Common myeloid progenitor, CD34-positive (primary cell): ENCODE results near the gene ERCC4.

ENCODE experiments used
- CTCF ChIA-PET: fragments of 350-600 bp; sonication (Branson Sonifier 250); formaldehyde crosslinking; loops from one replicate; lab custom pipeline; 2021; ENCODE audit warnings: antibody characterized with exemption; lab: Charles Lee
- POLR2A ChIA-PET: fragments of 350-600 bp; sonication (Branson Sonifier 250); formaldehyde crosslinking; loops from one replicate; lab custom pipeline; 2021; ENCODE audit warnings: antibody characterized with exemption; lab: Charles Lee
- DNase-seq, 3 donors: peaks; one replicate each; pipeline versions ENCODE4 v3.0.0 to v3.0.0-alpha.2; 2013
- H3K27ac ChIP-seq, 2 experiments: 1 replicate in 1 of 2; 2 replicates in 1 of 2; pipeline ENCODE4 v1.7.0; 2013; ENCODE audit warnings: inconsistent platforms in 2 of 2, low read length in 2 of 2, mild to moderate bottlenecking in 2 of 2, low read depth in 1 of 2, moderate library complexity in 1 of 2; ENCODE audit not compliant: severe bottlenecking in 2 of 2, insufficient read depth in 1 of 2, poor library complexity in 1 of 2
- H3K27me3 ChIP-seq, 5 experiments: replicated peaks in 2 of 5; 1 replicate in 3 of 5; 2 replicates in 2 of 5; pipeline versions ENCODE4 v1.6.1 to v1.7.0; 2013; ENCODE audit warnings: low read length in 4 of 5, mild to moderate bottlenecking in 2 of 5, moderate library complexity in 2 of 5, inconsistent platforms in 1 of 5; ENCODE audit not compliant: insufficient read depth in 5 of 5, control insufficient read depth in 4 of 5
- H3K36me3 ChIP-seq, 4 experiments: 1 replicate in 2 of 4; 2 replicates in 2 of 4; pipeline versions ENCODE4 v1.6.1 to v1.7.0; 2013; ENCODE audit warnings: low read length in 3 of 4, control low read depth in 1 of 4, mild to moderate bottlenecking in 1 of 4; ENCODE audit not compliant: control insufficient read depth in 4 of 4, insufficient read depth in 4 of 4
- H3K4me1 ChIP-seq, 4 experiments: 1 replicate in 3 of 4; 2 replicates in 1 of 4; pipeline versions ENCODE4 v1.6.1 to v1.7.1; 2013; ENCODE audit warnings: low read length in 3 of 4, mild to moderate bottlenecking in 3 of 4, control low read depth in 1 of 4, inconsistent platforms in 1 of 4, moderate library complexity in 1 of 4; ENCODE audit not compliant: control insufficient read depth in 4 of 4, insufficient read depth in 4 of 4; ENCODE audit errors: control extremely low read depth in 1 of 4
- H3K4me3 ChIP-seq, 7 experiments: 1 replicate in 4 of 7; 2 replicates in 3 of 7; pipeline versions ENCODE4 v1.5.1 to v1.7.0; 2013; ENCODE audit warnings: mild to moderate bottlenecking in 7 of 7, low read length in 6 of 7, moderate library complexity in 6 of 7, inconsistent platforms in 2 of 7, low read depth in 2 of 7, control low read depth in 1 of 7; ENCODE audit not compliant: insufficient read depth in 4 of 7, control insufficient read depth in 1 of 7; ENCODE audit errors: extremely low read depth in 1 of 7
- H3K9me3 ChIP-seq, 5 experiments: 1 replicate in 4 of 5; 2 replicates in 1 of 5; pipeline versions ENCODE4 v1.6.1 to v1.7.1; 2013; ENCODE audit warnings: low read length in 4 of 5, mild to moderate bottlenecking in 2 of 5, inconsistent platforms in 1 of 5, low read depth in 1 of 5, moderate library complexity in 1 of 5; ENCODE audit not compliant: control insufficient read depth in 4 of 5, insufficient read depth in 2 of 5; ENCODE audit errors: control extremely low read depth in 1 of 5
- WGBS: methylation state at CpG from one replicate; pipeline ENCODE4 v1.1.5; 2013; ENCODE audit not compliant: insufficient coverage; 5-methylcytosine and 5-hydroxymethylcytosine counted together

Gene ERCC4

GRCh38 chr16:13968835-13969234, 48.9 kb downstream of the ERCC4 start:
- CTCF ChIA-PET: no interaction called here
- Histone ChIP-seq H3K27ac (no peak overlapping the region), H3K9me3 (peaks cover 0 to 8% (median 1%) of the 10 kb centered on the region in 5 experiments), H3K4me1 (no peaks in the 10 kb centered on the region), H3K4me3 (no peak overlapping the region), H3K36me3 (no peaks in the 10 kb centered on the region), H3K27me3 (peaks cover 0 to 1% (median 0%) of the 10 kb centered on the region in 5 experiments)
- POLR2A ChIA-PET: no interaction called here
- no CpG with 5 or more reads among the region's 2 CpGs for WGBS
- DNase-seq: no peak

- no peaks in the 10 kb centered on the region for H3K36me3 ChIP-seq
- CTCF ChIA-PET: no interaction called here
- POLR2A ChIA-PET: no interaction called here
- no peak overlapping the region for H3K27ac ChIP-seq
- no peaks in the 10 kb centered on the region for H3K4me1 ChIP-seq
- peaks cover 0 to 8% (median 1%) of the 10 kb centered on the region in 5 experiments for H3K9me3 ChIP-seq
- peaks cover 0 to 1% (median 0%) of the 10 kb centered on the region in 5 experiments for H3K27me3 ChIP-seq
- 100% methylated on average over 2 of the region's 3 CpGs for WGBS
- no peak overlapping the region for H3K4me3 ChIP-seq
- DNase-seq: no peak
These were observed 49.8 kb downstream of the ERCC4 start for GRCh38 chr16:13969711-13970110.

GRCh38 chr16:13970708-13971422, 50.9 kb downstream of the ERCC4 start:
- Histone ChIP-seq H3K27ac (no peak overlapping the region), H3K9me3 (peaks cover 0 to 8% (median 1%) of the 10 kb centered on the region in 5 experiments), H3K4me3 (no peak overlapping the region), H3K4me1 (no peaks in the 10 kb centered on the region), H3K36me3 (no peaks in the 10 kb centered on the region), H3K27me3 (peaks cover 0 to 1% (median 0%) of the 10 kb centered on the region in 5 experiments)
- ChIA-PET POLR2A (no interaction called here), CTCF (no interaction called here)
- DNase-seq: no peak

GRCh38 chr16:13973321-13974023, 53.5 kb downstream of the ERCC4 start:
- H3K36me3 ChIP-seq: no peaks in the 10 kb centered on the region
- ChIA-PET POLR2A (no interaction called here), CTCF (interaction anchor here (0.5 kb wide), 1 partner anchor 79 kb away, joined by 3 read pairs; no protein-coding TSS in a partner anchor)

GRCh38 chr16:13977177-13977576, 57.2 kb downstream of the ERCC4 start:
- no peak overlapping the region for H3K4me3 ChIP-seq
- ChIA-PET CTCF (no interaction called here), POLR2A (no interaction called here)
- peaks cover 0 to 1% (median 0%) of the 10 kb centered on the region in 5 experiments for H3K27me3 ChIP-seq
- no peak overlapping the region for H3K27ac ChIP-seq
- peaks cover 0 to 5% (median 0%) of the 10 kb centered on the region in 5 experiments for H3K9me3 ChIP-seq
- no peaks in the 10 kb centered on the region for H3K36me3 ChIP-seq
- no peaks in the 10 kb centered on the region for H3K4me1 ChIP-seq
- WGBS: 89% methylated on average over 3 of the region's 6 CpGs
- no peak for DNase-seq

More at GRCh38 chr16:13973321-13974023, 53.5 kb downstream of the ERCC4 start:
- H3K27ac ChIP-seq: no peak overlapping the region
- H3K4me3 ChIP-seq: no peak overlapping the region
- no peak for DNase-seq
- H3K4me1 ChIP-seq: no peaks in the 10 kb centered on the region
- H3K9me3 ChIP-seq: peaks cover 0 to 5% (median 1%) of the 10 kb centered on the region in 5 experiments
- 100% methylated on average over 9 of the region's 9 CpGs for WGBS
- peaks cover 0 to 1% (median 0%) of the 10 kb centered on the region in 5 experiments for H3K27me3 ChIP-seq

GRCh38 chr16:13982451-13982850, 62.5 kb downstream of the ERCC4 start:
- peaks cover 0 to 5% (median 0%) of the 10 kb centered on the region in 5 experiments for H3K9me3 ChIP-seq
- DNase-seq: no peak
- no peak overlapping the region for H3K27ac ChIP-seq
- 94% methylated on average over 3 of the region's 3 CpGs for WGBS
- H3K4me3 ChIP-seq: no peak overlapping the region
- POLR2A ChIA-PET: no interaction called here
- CTCF ChIA-PET: interaction anchor here (0.9 kb wide), 1 partner anchor 194 kb away, joined by 3 read pairs; no protein-coding TSS in a partner anchor
- H3K36me3 ChIP-seq: no peaks in the 10 kb centered on the region
- no peaks in the 10 kb centered on the region for H3K4me1 ChIP-seq
- peaks cover 0 to 2% (median 0%) of the 10 kb centered on the region in 5 experiments for H3K27me3 ChIP-seq

GRCh38 chr16:13983625-13984024, 63.7 kb downstream of the ERCC4 start:
- peaks cover 0 to 2% (median 0%) of the 10 kb centered on the region in 5 experiments for H3K27me3 ChIP-seq
- peaks cover 0 to 5% (median 0%) of the 10 kb centered on the region in 5 experiments for H3K9me3 ChIP-seq
- POLR2A ChIA-PET: no interaction called here
- CTCF ChIA-PET: no interaction called here
- H3K4me3 ChIP-seq: no peak overlapping the region
- WGBS: no CpG with 5 or more reads among the region's 5 CpGs
- no peaks in the 10 kb centered on the region for H3K4me1 ChIP-seq
- no peak overlapping the region for H3K27ac ChIP-seq
- H3K36me3 ChIP-seq: no peaks in the 10 kb centered on the region
- no peak for DNase-seq
